Cardiac fibroblast (primary cell): ENCODE results near the gene SERPINB1.

Source experiments
- DNase-seq, 2 donors: peaks; one replicate each; pipeline versions ENCODE4 v3.0.0 to v3.0.0-alpha.2; 2010; ENCODE audit warnings: low read depth in 2 of 2
- H3K4me3 ChIP-seq, 2 donors: replicated peaks in 1 of 2; 1 replicate in 1 of 2; 2 replicates in 1 of 2; pipeline ENCODE4 v1.5.1; 2011; ENCODE audit warnings: low read depth in 2 of 2, low read length in 2 of 2, mild to moderate bottlenecking in 2 of 2, moderate library complexity in 1 of 2
- TF ChIP-seq, protein P1 (sequence below): IDR thresholded peaks from one replicate; pipeline ENCODE4 v1.5.1; 2011; ENCODE audit warnings: low read depth, mild to moderate bottlenecking, low read length, inconsistent platforms

Gene SERPINB1

DNA sequence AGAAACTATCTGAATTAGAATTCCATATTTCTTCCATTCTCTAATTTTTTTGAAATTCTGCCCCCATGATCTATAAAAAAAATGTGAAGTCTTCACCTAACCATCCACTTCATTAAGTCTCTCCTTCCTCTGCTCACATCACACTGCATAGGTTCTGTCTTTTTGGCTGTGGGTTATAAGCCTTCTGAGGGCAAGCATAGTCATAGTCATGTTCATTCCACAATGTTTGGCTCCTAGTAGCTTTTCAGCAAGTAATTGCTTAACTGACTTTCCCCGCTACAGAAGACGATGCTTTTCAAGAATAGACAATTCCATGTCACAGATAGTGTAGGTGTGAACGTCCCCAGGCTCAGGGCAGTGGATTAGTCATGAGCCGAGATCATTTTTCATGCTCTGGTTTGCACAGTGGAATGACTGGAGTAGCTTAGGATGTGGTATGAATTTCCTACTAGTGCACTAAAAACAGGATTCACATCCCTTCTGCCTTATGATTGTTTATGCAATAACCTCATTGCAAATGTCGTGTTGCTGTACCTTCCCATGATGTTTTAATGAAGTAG, 47.4 kb downstream of the SERPINB1 start:
- TF ChIP-seq, protein P1, sequence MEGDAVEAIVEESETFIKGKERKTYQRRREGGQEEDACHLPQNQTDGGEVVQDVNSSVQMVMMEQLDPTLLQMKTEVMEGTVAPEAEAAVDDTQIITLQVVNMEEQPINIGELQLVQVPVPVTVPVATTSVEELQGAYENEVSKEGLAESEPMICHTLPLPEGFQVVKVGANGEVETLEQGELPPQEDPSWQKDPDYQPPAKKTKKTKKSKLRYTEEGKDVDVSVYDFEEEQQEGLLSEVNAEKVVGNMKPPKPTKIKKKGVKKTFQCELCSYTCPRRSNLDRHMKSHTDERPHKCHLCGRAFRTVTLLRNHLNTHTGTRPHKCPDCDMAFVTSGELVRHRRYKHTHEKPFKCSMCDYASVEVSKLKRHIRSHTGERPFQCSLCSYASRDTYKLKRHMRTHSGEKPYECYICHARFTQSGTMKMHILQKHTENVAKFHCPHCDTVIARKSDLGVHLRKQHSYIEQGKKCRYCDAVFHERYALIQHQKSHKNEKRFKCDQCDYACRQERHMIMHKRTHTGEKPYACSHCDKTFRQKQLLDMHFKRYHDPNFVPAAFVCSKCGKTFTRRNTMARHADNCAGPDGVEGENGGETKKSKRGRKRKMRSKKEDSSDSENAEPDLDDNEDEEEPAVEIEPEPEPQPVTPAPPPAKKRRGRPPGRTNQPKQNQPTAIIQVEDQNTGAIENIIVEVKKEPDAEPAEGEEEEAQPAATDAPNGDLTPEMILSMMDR = no peak
- no peak overlapping the region for H3K4me3 ChIP-seq
- DNase-seq = peak in 1 of 2 donors; percentile 23

DNA sequence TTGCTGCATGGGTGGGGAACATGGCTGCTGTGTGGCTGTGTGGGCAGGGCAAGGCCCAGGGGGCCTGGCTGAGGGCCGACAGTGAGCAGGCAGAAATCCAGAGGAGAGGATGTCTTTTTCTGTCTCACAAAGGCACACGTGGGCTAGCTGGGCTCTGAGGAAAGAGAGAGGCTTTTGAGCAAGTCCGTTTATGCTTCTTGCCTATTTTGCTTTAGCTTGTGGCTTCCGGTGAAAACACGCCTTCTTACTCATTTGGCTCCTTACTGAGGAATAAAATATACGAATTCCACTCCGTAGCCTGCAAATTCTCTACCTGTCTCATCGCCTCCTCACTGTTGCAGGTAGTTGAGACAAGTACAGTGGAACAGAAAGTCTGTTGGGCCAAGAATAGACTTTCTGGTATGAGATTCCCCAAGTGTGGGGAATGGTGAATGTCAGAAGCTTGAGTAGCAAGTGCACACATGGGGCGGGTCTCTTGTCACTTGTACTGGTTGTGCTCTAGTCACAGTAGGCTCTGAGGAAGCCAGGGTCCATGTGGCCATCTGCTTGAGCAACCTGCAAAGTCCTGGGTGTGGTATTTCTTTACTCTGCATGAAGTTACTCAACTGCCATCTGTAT, 48.0 kb downstream of the SERPINB1 start:
- H3K4me3 ChIP-seq = no peak overlapping the region
- peak in 1 of 2 donors; percentile 17 for DNase-seq
- TF ChIP-seq, protein P1 = no peak

DNA sequence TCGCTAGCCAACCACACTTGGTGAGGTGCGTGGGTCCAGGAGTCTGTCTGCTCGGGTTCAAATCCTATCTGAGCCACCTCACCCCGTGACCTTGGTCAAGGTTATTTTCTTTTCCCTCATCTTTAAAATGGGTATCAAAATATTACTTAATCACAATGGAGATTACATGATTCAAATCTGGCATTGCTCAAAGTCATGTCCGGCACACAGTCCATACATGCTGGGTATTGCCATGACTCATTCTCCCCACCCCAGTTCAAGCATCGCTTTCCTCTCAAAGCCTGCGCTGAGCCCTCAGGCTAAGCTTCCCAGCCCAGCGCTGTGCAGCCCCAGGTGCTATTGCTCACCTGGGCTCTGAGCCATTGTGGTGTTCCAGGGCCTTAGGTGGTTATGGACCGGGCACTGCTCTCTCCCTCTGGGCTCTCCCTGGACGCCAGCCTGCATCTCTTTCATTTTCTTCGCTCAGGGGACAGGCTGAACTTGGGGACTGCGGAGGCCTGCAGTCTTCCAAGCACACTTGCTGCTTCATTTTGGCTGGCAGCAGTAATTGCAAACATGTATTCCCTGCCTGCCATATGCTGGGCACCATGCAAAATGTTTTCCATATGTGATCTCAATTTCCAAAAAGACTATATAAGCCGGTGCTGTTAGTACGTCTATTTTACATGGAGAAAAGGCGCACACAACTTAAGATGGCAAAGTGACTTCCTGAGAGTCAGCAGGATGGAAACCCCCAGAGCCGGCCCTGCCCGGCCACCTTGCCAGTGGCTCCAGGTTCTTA, 49.1 kb downstream of the SERPINB1 start:
- peak in 1 of 2 donors; percentile 69 for DNase-seq
- H3K4me3 ChIP-seq = no peak overlapping the region
- TF ChIP-seq, protein P1 = no peak

DNA sequence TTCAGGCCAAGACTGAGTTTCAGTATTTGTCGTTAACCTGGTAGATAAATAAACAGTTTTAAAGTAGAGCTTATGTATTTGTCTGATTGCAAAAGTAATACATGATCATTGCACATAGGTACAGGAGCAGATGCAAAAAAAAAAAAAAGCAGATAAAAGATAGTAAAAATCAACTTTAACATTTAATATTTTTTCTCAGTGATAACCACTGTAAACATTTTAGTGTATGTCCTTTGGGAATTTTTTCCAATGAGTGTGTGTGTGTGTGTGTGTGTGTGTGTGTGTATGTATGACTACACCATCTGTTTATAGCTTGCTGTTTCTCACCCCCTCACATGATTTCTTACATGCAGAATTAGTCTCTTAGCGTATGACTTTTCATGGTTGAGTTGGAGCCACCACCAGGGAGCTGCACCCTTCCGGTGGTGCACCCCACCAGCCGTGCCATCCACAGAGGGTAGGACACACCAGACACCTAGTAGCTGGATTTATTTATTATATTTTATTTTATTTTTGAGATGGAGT, 50.2 kb downstream of the SERPINB1 start:
- TF ChIP-seq, protein P1 = no peak
- no peak overlapping the region for H3K4me3 ChIP-seq
- DNase-seq = no peak

DNA sequence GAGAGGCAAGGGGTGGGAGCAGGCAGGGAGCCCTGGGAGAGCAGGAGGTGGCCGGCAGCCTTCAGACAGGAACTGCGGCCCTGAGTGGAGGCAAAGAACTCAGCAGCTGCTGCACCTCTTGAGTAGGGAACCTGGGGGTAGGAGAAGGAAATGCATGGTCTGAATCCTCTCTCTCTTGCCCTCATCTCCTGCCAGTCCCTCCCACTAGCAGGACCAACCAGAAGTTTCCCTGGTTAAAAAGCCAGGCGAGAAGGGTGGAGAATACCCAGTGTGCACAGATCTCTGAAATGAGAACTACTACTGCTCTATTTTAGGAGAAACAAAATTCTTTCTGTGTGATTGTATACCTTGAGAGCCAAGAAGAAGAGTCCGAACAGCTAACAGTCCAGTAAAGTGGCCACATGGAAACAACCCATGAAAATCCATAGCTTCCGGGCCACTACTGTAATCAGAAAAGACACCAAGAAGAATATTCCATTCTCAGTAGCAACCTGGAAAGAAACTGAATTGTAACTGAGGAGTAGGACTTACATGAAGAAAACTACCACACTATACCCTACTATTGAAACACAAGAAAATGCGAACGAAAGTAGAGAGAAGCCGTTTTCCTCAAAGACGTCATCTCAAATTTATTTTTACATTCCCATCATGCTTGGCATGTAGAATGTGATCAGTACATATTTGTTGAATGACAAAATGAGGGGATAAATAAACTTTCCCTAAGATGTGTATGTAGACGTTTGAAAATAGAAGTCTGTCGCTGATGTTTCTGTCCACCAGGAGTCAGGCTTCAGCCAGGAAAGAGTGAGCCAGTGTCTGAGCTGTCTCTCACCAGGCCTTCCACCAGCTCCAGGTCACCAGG, 50.8 kb downstream of the SERPINB1 start:
- peak; percentile 87 to 92 for DNase-seq
- TF ChIP-seq, protein P1 = peak; percentile 79
- no peak overlapping the region for H3K4me3 ChIP-seq

DNA sequence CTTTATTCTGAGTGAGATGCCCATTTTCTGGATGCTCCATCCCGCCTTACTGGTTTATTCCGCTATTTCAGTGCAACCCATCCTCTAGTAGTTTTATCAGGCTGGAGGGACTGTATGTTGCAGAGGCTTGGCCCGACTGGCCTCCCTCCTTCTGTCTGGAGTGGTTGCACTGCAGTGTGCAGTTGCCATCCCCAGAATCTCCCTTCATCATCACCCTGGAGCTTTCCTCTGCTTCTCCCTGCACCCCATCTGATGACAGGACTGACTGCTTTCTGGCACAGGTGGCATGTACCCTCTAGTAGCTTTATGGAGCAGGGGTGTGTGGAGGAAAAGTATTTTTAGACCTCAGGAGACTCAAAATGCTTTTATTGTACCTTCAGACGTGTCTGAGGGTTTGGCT, 55.4 kb downstream of the SERPINB1 start:
- TF ChIP-seq, protein P1 = no peak
- DNase-seq = no peak
- H3K4me3 ChIP-seq = no peak overlapping the region
